Osteoblast (primary cell): ENCODE results near the gene NUDT12. TPM values are rescaled to one million over a fixed set of nuclear protein-coding genes. Genes with fewer than 3 reads are reported as not detected.

Source experiments
- DNase-seq: peaks from one replicate; pipeline ENCODE4 v3.0.0; 2011; ENCODE audit warnings: low spot score, mixed read lengths; ENCODE audit not compliant: insufficient read length; ENCODE audit errors: missing footprints
- H2AFZ ChIP-seq: 2 replicates; pipeline ENCODE4 v1.6.0; 2011; ENCODE audit warnings: mild to moderate bottlenecking, low read length
- H3K27ac ChIP-seq: 2 replicates; pipeline ENCODE4 v1.5.1; 2011; ENCODE audit warnings: mild to moderate bottlenecking, low read depth, low read length, moderate library complexity
- H3K27me3 ChIP-seq: 2 replicates; pipeline ENCODE4 v1.6.0; 2012; ENCODE audit warnings: mild to moderate bottlenecking, control low read depth, inconsistent platforms, low read length, moderate library complexity; ENCODE audit not compliant: insufficient read depth
- H3K36me3 ChIP-seq: 2 replicates; pipeline ENCODE4 v1.5.1; 2011; ENCODE audit warnings: mild to moderate bottlenecking, low read length, control low read depth, moderate library complexity; ENCODE audit not compliant: insufficient read depth
- H3K4me1 ChIP-seq: 2 replicates; pipeline ENCODE4 v1.5.1; 2011; ENCODE audit warnings: mild to moderate bottlenecking, low read length, control low read depth, moderate library complexity; ENCODE audit not compliant: insufficient read depth
- H3K4me2 ChIP-seq: 2 replicates; pipeline ENCODE4 v1.6.0; 2011; ENCODE audit warnings: mild to moderate bottlenecking, low read length; ENCODE audit not compliant: insufficient read depth
- H3K4me3 ChIP-seq: fragments of 200-600 bp; sonication (generic); 3 replicates; pipeline ENCODE4 v1.5.1; 2012; ENCODE audit warnings: mild to moderate bottlenecking, low read length, inconsistent platforms; ENCODE audit not compliant: insufficient read depth
- H3K79me2 ChIP-seq: 2 replicates; pipeline ENCODE4 v1.6.0; 2012; ENCODE audit warnings: mild to moderate bottlenecking, low read length, control low read depth, inconsistent platforms; ENCODE audit not compliant: insufficient read depth
- H3K9me3 ChIP-seq: 2 replicates; pipeline ENCODE4 v1.5.1; 2011; ENCODE audit warnings: low read depth, low read length, control low read depth
- H4K20me1 ChIP-seq: 2 replicates; pipeline ENCODE4 v1.6.0; 2012; ENCODE audit warnings: mild to moderate bottlenecking, low read length, control low read depth; ENCODE audit not compliant: insufficient read depth
- CTCF ChIP-seq: IDR thresholded peaks from 2 replicates; pipeline ENCODE4 v1.5.1; 2011; ENCODE audit warnings: mild to moderate bottlenecking, low read depth, low read length, moderate library complexity; ENCODE audit errors: extremely low read depth
- total RNA-seq: library from RNA; depleted of rRNA; stranded (reverse); fragments of >200 nt; gene quantifications from 2 replicates; pipeline ENCODE4 v1.2.3, GENCODE V29; 2012

The NUDT12 gene
- total RNA-seq, 1 donor, result 16.3 TPM

- no peak for DNase-seq
- peaks cover 13% of the 10 kb centered on the region for H3K79me2 ChIP-seq
- no peaks in the 10 kb centered on the region for H4K20me1 ChIP-seq
- no peak overlapping the region for H3K4me2 ChIP-seq
- H3K4me3 ChIP-seq, result no peak overlapping the region
- no peaks in the 10 kb centered on the region for H3K27me3 ChIP-seq
- no peak overlapping the region for H2AFZ ChIP-seq
- H3K4me1 ChIP-seq, result peaks cover 11% of the 10 kb centered on the region
- TF ChIP-seq CTCF, result no peak
- no peak overlapping the region for H3K27ac ChIP-seq
- H3K36me3 ChIP-seq, result no peaks in the 10 kb centered on the region
- H3K9me3 ChIP-seq, result no peaks in the 10 kb centered on the region
These were observed 3.1 kb upstream of the NUDT12 start for GRCh38 chr5:103565719-103566118.

GRCh38 chr5:103561685-103562452 lies 720 bp downstream of the NUDT12 start:
- no peak for TF ChIP-seq CTCF
- Histone ChIP-seq H3K4me1 (peaks cover 11% of the 10 kb centered on the region), H3K27ac (peak overlapping the region; percentile 87), H3K79me2 (peaks cover 15% of the 10 kb centered on the region), H3K4me3 (peak overlapping the region; percentile 80), H3K27me3 (no peaks in the 10 kb centered on the region), H3K9me3 (no peaks in the 10 kb centered on the region), H2AFZ (peak overlapping the region; percentile 95), H4K20me1 (no peaks in the 10 kb centered on the region), H3K36me3 (no peaks in the 10 kb centered on the region), H3K4me2 (peak overlapping the region; percentile 92)
- DNase-seq, result no peak

GRCh38 chr5:103560826-103561225 lies 1.8 kb downstream of the NUDT12 start:
- no peak overlapping the region for H3K4me2 ChIP-seq
- H2AFZ ChIP-seq, result no peak overlapping the region
- no peaks in the 10 kb centered on the region for H3K36me3 ChIP-seq
- H3K79me2 ChIP-seq, result peaks cover 15% of the 10 kb centered on the region
- H3K27me3 ChIP-seq, result no peaks in the 10 kb centered on the region
- H3K27ac ChIP-seq, result no peak overlapping the region
- H3K9me3 ChIP-seq, result no peaks in the 10 kb centered on the region
- H3K4me1 ChIP-seq, result peaks cover 11% of the 10 kb centered on the region
- no peak overlapping the region for H3K4me3 ChIP-seq
- no peak for DNase-seq
- no peaks in the 10 kb centered on the region for H4K20me1 ChIP-seq
- no peak for TF ChIP-seq CTCF

- no peaks in the 10 kb centered on the region for H3K27me3 ChIP-seq
- H3K27ac ChIP-seq, result no peak overlapping the region
- no peak overlapping the region for H3K4me3 ChIP-seq
- no peaks in the 10 kb centered on the region for H3K79me2 ChIP-seq
- peaks cover 2% of the 10 kb centered on the region for H3K36me3 ChIP-seq
- no peaks in the 10 kb centered on the region for H4K20me1 ChIP-seq
- H3K9me3 ChIP-seq, result no peaks in the 10 kb centered on the region
- DNase-seq, result no peak
- no peak for TF ChIP-seq CTCF
- H3K4me1 ChIP-seq, result no peaks in the 10 kb centered on the region
- no peak overlapping the region for H2AFZ ChIP-seq
- H3K4me2 ChIP-seq, result no peak overlapping the region
These were observed 15.7 kb downstream of the NUDT12 start for GRCh38 chr5:103546858-103547257.
